Measurements from ENCODE around the gene SLC17A8.

GRCh38 chr12:100324498-100324897 lies 32.4 kb upstream of the SLC17A8 start:
- no peak for TF ChIP-seq EZH2 (IDR thresholded peaks at IDR 0.05; ENCODE audit: low read depth)
- TF ChIP-seq, protein P1, sequence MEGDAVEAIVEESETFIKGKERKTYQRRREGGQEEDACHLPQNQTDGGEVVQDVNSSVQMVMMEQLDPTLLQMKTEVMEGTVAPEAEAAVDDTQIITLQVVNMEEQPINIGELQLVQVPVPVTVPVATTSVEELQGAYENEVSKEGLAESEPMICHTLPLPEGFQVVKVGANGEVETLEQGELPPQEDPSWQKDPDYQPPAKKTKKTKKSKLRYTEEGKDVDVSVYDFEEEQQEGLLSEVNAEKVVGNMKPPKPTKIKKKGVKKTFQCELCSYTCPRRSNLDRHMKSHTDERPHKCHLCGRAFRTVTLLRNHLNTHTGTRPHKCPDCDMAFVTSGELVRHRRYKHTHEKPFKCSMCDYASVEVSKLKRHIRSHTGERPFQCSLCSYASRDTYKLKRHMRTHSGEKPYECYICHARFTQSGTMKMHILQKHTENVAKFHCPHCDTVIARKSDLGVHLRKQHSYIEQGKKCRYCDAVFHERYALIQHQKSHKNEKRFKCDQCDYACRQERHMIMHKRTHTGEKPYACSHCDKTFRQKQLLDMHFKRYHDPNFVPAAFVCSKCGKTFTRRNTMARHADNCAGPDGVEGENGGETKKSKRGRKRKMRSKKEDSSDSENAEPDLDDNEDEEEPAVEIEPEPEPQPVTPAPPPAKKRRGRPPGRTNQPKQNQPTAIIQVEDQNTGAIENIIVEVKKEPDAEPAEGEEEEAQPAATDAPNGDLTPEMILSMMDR (conservative IDR thresholded peaks at IDR 0.05): no peak

Data from PC-9 (cell line).